ENCODE results near the gene TBX18. TPM values are rescaled to one million over a fixed set of nuclear protein-coding genes. Genes with fewer than 3 reads are reported as not detected.

Gene TBX18
- total and polyA plus RNA-seq, 2 donors from 2014 or later = 4.1 TPM; not detected in 1

DNA sequence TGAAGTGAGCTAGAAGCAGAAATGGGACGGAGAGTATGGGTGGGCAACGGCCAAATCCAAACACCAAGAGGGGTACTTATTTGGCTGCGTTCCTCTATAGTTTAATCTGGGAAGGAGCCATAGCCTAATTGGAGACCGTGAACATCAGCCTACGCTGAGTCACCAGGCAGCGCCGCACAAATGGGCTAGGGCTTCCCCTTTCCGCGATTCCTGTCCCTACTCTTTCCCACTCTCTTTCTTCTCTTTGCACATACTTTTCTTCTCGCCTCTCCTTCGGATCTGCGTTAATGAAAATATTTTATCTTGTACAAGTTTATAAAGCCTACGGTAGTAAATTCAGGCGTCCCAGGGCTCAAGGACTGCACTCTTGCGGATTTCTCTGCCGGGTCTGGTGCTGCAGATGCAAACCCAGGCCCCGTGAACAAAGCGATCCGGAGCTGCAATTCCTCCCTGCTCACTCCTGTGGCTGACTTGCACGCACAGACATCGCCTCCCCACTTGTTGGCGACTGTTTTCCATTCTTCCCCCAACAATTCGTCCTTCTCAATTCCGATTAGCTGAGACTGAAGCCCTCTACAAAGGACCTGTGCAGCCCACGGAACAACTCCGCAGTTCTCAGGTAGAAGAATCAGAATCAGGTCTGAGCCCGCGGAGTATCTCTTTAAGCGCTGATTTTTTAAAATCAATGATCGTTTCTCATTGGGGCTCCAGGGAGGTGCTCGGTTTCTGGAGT is 4.2 kb upstream of the TBX18 start:
- TF ChIP-seq, protein P1, sequence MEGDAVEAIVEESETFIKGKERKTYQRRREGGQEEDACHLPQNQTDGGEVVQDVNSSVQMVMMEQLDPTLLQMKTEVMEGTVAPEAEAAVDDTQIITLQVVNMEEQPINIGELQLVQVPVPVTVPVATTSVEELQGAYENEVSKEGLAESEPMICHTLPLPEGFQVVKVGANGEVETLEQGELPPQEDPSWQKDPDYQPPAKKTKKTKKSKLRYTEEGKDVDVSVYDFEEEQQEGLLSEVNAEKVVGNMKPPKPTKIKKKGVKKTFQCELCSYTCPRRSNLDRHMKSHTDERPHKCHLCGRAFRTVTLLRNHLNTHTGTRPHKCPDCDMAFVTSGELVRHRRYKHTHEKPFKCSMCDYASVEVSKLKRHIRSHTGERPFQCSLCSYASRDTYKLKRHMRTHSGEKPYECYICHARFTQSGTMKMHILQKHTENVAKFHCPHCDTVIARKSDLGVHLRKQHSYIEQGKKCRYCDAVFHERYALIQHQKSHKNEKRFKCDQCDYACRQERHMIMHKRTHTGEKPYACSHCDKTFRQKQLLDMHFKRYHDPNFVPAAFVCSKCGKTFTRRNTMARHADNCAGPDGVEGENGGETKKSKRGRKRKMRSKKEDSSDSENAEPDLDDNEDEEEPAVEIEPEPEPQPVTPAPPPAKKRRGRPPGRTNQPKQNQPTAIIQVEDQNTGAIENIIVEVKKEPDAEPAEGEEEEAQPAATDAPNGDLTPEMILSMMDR (IDR thresholded peaks at IDR 0.05; ENCODE audit: borderline replicate concordance, extremely low read depth, insufficient read depth) = no peak
- DNase-seq (peak in 3 of 5 donors; percentile 43 to 66 (median 47)), FAIRE-seq (no peak)
- no peak overlapping the region for H3K9ac ChIP-seq (ENCODE audit: low read length in 3 of 3)
- no peak overlapping the region for H3K4me3 ChIP-seq (ENCODE audit: low read length in 3 of 3)
- intact Hi-C loops (cut with DNase I) = no loop called here
- no peak overlapping the region for H3K27ac ChIP-seq (ENCODE audit: low read depth in 2 of 2, low read length in 2 of 2)
- peaks cover 0 to 2% (median 0%) of the 10 kb centered on the region in 3 donors for H3K4me1 ChIP-seq (ENCODE audit: control insufficient read depth in 2 of 3, insufficient read depth in 2 of 3, low read depth in 1 of 3, low read length in 3 of 3)
- H3K36me3 ChIP-seq (ENCODE audit: control insufficient read depth in 2 of 3, insufficient read depth in 3 of 3, low read length in 3 of 3) = no peaks in the 10 kb centered on the region
- peaks cover 83% of the 10 kb centered on the region for H3K27me3 ChIP-seq (ENCODE audit: control insufficient read depth, insufficient read depth, low read length)
- peaks cover 0 to 3% (median 0%) of the 10 kb centered on the region in 3 donors for H3K9me3 ChIP-seq (ENCODE audit: control insufficient read depth in 2 of 3, insufficient read depth in 1 of 3, low read length in 3 of 3)

DNA sequence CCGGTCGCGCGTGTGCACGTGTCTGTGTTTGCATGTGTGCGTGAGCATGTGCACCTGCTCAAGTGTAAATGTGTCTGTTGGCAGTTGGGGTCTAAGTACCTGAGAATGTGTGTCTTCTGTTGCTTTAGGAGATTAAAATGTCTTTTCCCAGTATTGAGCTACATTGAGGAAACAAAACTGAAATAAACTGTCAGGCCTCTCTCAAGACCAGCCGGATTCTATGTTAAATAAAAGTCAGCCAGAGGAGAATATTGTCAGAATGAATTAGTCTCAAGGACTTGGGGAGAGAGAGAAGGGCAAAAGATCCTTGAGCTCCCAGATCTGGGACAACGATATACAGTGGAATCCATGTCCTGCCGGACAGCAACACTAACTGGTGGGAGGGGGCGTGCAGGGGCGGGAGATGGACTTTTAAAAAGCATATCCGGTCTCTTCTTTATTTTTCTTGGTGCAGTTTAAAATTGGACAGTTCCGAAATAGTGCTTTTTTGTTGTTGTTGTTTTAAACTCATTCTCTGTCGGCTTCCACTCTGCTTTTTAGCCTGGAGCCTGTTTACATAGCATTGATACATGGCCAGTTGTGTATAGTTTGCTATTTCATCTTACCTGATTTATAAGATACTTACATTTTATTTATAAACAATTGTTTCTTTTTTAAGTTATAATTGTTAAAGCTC is 3.3 kb upstream of the TBX18 start:
- Histone ChIP-seq H3K4me3 (ENCODE audit: low read length in 3 of 3) (no peak overlapping the region), H3K9me3 (ENCODE audit: control insufficient read depth in 2 of 3, insufficient read depth in 1 of 3, low read length in 3 of 3) (peaks cover 0 to 3% (median 0%) of the 10 kb centered on the region in 3 donors), H3K27me3 (ENCODE audit: control insufficient read depth, insufficient read depth, low read length) (peaks cover 78% of the 10 kb centered on the region), H3K27ac (ENCODE audit: low read depth in 2 of 2, low read length in 2 of 2) (no peak overlapping the region), H3K9ac (ENCODE audit: low read length in 3 of 3) (no peak overlapping the region), H3K4me1 (ENCODE audit: control insufficient read depth in 2 of 3, insufficient read depth in 2 of 3, low read depth in 1 of 3, low read length in 3 of 3) (peaks cover 0 to 4% (median 0%) of the 10 kb centered on the region in 3 donors), H3K36me3 (ENCODE audit: control insufficient read depth in 2 of 3, insufficient read depth in 3 of 3, low read length in 3 of 3) (no peaks in the 10 kb centered on the region)
- FAIRE-seq (no peak), DNase-seq (peak in 3 of 5 donors; percentile 31 to 65 (median 54))
- intact Hi-C loops (cut with DNase I) = no loop called here
- TF ChIP-seq, protein P1 (IDR thresholded peaks at IDR 0.05; ENCODE audit: borderline replicate concordance, extremely low read depth, insufficient read depth) = no peak

DNA sequence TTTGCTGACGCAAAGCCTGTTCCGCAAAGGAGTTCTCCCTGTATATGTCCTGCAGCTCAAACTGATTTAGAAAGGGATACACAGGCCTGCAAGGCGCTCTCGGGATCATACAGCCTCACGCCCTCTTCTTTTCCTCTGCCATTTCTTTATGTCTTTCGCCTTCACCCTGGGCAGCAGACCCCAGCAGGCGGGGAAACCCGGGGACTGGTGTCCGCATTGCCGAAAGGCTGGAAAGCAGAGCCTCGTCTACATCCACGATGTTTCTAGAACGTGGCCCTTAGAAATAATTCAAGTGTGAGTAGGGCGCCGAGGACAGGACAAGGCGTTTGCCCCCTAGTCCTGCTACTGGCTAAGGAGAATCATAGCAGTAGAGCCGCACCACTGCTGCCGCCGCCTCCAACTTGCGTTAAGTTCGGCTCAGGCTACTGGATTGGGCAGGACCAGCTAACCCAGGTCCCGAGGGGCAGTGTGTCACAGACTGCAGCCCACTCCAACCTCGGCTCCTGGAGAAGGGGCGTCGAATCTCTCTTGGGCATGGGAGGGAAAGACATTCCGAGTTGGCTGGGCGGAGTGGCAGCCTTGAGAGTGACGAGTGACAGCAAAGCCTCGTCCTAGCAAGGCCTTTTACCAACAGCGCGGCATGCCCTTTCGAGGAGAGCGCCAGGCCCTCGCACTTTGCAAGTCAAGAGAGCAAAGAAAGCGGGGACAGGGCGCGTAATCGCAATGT is 2.6 kb upstream of the TBX18 start:
- Histone ChIP-seq H3K9ac (ENCODE audit: low read length in 3 of 3) (no peak overlapping the region), H3K36me3 (ENCODE audit: control insufficient read depth in 2 of 3, insufficient read depth in 3 of 3, low read length in 3 of 3) (no peaks in the 10 kb centered on the region), H3K4me1 (ENCODE audit: control insufficient read depth in 2 of 3, insufficient read depth in 2 of 3, low read depth in 1 of 3, low read length in 3 of 3) (peaks cover 0 to 4% (median 0%) of the 10 kb centered on the region in 3 donors), H3K27ac (ENCODE audit: low read depth in 2 of 2, low read length in 2 of 2) (no peak overlapping the region), H3K27me3 (ENCODE audit: control insufficient read depth, insufficient read depth, low read length) (peaks cover 76% of the 10 kb centered on the region), H3K9me3 (ENCODE audit: control insufficient read depth in 2 of 3, insufficient read depth in 1 of 3, low read length in 3 of 3) (no peaks in the 10 kb centered on the region), H3K4me3 (ENCODE audit: low read length in 3 of 3) (no peak overlapping the region)
- TF ChIP-seq, protein P1 (IDR thresholded peaks at IDR 0.05; ENCODE audit: borderline replicate concordance, extremely low read depth, insufficient read depth) = no peak
- intact Hi-C loops (cut with DNase I) = no loop called here
- FAIRE-seq = no peak
- peak in 4 of 5 donors; percentile 21 to 44 (median 32) for DNase-seq
